ENCODE data around the gene C12orf75.

DNA sequence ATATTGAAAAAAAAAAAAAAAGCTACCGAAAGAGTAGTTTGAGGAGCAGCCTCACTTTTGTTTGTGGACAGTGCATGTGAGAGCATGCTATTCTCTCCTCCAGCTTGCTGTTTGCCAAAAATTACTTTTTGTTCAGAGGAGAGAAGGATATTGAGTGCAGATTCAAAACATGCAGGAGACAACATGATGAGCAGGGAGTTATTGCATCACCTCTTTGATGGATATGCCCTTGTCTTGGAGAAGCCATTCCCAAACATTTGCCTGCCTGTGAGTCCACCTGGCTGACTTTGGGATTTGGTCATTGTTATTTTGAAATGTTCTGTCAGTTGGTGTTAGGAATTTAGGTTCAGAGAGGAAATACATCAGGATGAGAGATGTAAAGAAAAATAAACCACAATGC lies 2.4 kb downstream of the C12orf75 start:
- TF ChIP-seq MYC (IDR thresholded peaks at IDR 0.05; ENCODE audit: low read depth, low read length), result no peak
- TF ChIP-seq, protein P1, sequence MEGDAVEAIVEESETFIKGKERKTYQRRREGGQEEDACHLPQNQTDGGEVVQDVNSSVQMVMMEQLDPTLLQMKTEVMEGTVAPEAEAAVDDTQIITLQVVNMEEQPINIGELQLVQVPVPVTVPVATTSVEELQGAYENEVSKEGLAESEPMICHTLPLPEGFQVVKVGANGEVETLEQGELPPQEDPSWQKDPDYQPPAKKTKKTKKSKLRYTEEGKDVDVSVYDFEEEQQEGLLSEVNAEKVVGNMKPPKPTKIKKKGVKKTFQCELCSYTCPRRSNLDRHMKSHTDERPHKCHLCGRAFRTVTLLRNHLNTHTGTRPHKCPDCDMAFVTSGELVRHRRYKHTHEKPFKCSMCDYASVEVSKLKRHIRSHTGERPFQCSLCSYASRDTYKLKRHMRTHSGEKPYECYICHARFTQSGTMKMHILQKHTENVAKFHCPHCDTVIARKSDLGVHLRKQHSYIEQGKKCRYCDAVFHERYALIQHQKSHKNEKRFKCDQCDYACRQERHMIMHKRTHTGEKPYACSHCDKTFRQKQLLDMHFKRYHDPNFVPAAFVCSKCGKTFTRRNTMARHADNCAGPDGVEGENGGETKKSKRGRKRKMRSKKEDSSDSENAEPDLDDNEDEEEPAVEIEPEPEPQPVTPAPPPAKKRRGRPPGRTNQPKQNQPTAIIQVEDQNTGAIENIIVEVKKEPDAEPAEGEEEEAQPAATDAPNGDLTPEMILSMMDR (IDR thresholded peaks at IDR 0.05; ENCODE audit: extremely low read depth in 1 of 2, insufficient read depth in 1 of 2, low read depth in 1 of 2, low read length in 2 of 2), result no peak
- TF ChIP-seq, protein P2, sequence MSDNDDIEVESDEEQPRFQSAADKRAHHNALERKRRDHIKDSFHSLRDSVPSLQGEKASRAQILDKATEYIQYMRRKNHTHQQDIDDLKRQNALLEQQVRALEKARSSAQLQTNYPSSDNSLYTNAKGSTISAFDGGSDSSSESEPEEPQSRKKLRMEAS (IDR thresholded peaks at IDR 0.05; ENCODE audit: insufficient read depth, insufficient read length), result no peak
- TF ChIP-seq EZH2 (IDR thresholded peaks at IDR 0.05; ENCODE audit: borderline replicate concordance, low read depth, low read length, severe bottlenecking), result no peak
- TF ChIP-seq FOS (IDR thresholded peaks at IDR 0.05; ENCODE audit: borderline replicate concordance, insufficient read depth, low read length), result no peak
- TF ChIP-seq POLR2A (IDR thresholded peaks at IDR 0.05; ENCODE audit: low read depth, low read length), result no peak
- no peak for TF ChIP-seq JUN (IDR thresholded peaks at IDR 0.05; ENCODE audit: borderline replicate concordance, insufficient read depth, insufficient read length, low read depth)
- TF ChIP-seq POLR2AphosphoS5 (IDR thresholded peaks at IDR 0.05; ENCODE audit: insufficient read depth, low read depth, low read length), result no peak
- TF ChIP-seq GATA2 (IDR thresholded peaks at IDR 0.05; ENCODE audit: insufficient read depth, insufficient read length, low read depth, low read length), result no peak
